GM06990 (cell line): ENCODE measurements around the gene ORAI2.

ENCODE experiments used
- DNase-seq: peaks from one replicate; pipeline ENCODE4 v3.0.0-alpha.2; 2011; ENCODE audit not compliant: insufficient read length; ENCODE audit errors: extremely low read depth
- H3K27me3 ChIP-seq: replicated peaks from 2 replicates; pipeline ENCODE4 v1.6.0; 2011; ENCODE audit warnings: low read length; ENCODE audit not compliant: control insufficient read depth, insufficient read depth
- H3K36me3 ChIP-seq: 2 replicates; pipeline ENCODE4 v1.5.1; 2011; ENCODE audit warnings: low read length; ENCODE audit not compliant: control insufficient read depth, insufficient read depth
- H3K4me3 ChIP-seq: replicated peaks from 2 replicates; pipeline ENCODE4 v1.5.1; 2011; ENCODE audit warnings: low read depth, mild to moderate bottlenecking, control low read depth, low read length
- CTCF ChIP-seq: IDR thresholded peaks from 2 replicates; pipeline ENCODE4 v1.5.1; 2011; ENCODE audit warnings: low read length, control low read depth, mild to moderate bottlenecking, inconsistent platforms; ENCODE audit not compliant: insufficient read depth, poor library complexity, severe bottlenecking

Gene ORAI2

DNA sequence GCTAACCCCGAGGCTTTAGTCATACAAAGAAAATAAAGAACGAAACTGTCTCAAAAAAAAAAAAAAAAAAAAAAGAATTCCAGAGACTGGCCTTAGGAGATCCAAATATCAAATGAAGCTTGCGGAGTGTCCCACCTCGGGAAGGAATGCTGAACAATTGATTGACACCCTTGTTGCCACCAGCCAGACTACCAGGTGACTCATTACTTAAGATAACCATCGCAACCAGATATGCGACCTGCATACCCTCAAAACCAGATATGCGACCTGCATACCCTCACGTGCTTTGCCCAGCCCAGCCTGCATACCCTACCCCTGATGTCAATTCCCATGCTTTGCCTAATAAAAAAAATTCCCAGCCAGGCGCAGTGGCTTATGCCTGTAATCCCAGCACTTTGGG is 39.9 kb upstream of the ORAI2 start:
- DNase-seq = no peak
- H3K4me3 ChIP-seq = no peak overlapping the region
- H3K36me3 ChIP-seq = peaks cover 3% of the 10 kb centered on the region
- TF ChIP-seq CTCF = no peak
- no peaks in the 10 kb centered on the region for H3K27me3 ChIP-seq

DNA sequence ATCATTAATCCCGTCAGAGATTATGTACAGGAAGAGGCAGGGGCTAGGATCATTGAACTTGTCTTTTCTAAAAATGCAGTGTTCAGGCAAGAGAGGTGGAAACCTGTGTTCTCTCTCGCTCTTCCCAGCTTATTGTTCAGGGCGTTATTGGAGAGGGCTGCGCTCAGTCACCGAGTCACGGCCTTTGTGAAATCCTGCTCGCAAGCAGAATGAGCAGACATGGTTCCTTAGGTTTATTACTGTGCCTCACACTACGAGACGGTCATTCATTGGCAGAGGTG is 37.8 kb upstream of the ORAI2 start:
- Histone ChIP-seq H3K27me3 (no peaks in the 10 kb centered on the region), H3K4me3 (peak overlapping the region; percentile 49), H3K36me3 (peaks cover 6% of the 10 kb centered on the region)
- DNase-seq = no peak
- no peak for TF ChIP-seq CTCF

GRCh38 chr7:102395873-102396709 is 37.3 kb upstream of the ORAI2 start, which contains the start of gene PRKRIP1:
Gene PRKRIP1, plus strand, starts transcription at chr7:102396363. Its CDS starts 49 bp downstream, at chr7:102396412.
- TF ChIP-seq CTCF = no peak
- peaks cover 6% of the 10 kb centered on the region for H3K36me3 ChIP-seq
- peak; percentile 96 for DNase-seq

DNA sequence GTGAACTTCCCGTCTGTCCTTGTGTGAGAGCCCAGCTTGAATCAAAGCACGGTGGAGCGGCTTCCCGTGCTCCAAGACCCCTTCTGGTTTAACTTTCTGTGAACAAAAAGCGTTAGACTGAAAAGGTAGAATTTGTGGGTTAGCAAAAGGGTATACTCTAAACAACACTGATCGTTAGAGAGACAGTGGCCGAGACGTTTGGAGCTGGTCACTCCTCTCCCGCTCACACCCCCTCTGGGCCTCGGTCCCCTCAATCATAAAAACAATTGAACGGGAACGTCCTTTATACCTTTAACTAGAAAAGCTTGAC is 36.7 kb upstream of the ORAI2 start:
- no peak for TF ChIP-seq CTCF
- peaks cover 6% of the 10 kb centered on the region for H3K36me3 ChIP-seq
- H3K27me3 ChIP-seq = no peaks in the 10 kb centered on the region
- no peak for DNase-seq
- H3K4me3 ChIP-seq = peak overlapping the region; percentile 83

More at GRCh38 chr7:102395873-102396709, 37.3 kb upstream of the ORAI2 start, which contains the start of gene PRKRIP1:
- Histone ChIP-seq H3K27me3 (no peaks in the 10 kb centered on the region), H3K4me3 (peak within 1 kb of the TSS; percentile 83)

DNA sequence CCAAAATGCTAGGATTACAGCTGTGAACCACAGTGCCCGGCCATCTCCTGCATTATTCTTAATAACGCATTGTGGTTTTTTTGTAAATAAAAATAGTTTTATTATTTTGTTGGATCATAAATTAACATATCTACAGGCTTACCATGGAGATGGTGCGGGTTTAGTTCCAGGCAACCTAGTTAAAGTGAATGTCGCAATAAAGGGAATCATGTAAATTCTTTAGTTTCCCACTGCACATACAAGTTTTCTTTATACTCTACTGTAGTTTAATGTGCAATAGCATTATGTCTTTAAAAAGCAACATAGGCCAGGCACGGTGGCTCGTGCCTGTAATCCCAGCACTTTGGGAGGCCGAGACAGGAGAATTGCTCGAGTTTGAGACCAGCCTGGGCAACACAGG is 34.8 kb upstream of the ORAI2 start:
- no peak for TF ChIP-seq CTCF
- peaks cover 13% of the 10 kb centered on the region for H3K36me3 ChIP-seq
- DNase-seq = no peak
- no peak overlapping the region for H3K4me3 ChIP-seq
- no peaks in the 10 kb centered on the region for H3K27me3 ChIP-seq

DNA sequence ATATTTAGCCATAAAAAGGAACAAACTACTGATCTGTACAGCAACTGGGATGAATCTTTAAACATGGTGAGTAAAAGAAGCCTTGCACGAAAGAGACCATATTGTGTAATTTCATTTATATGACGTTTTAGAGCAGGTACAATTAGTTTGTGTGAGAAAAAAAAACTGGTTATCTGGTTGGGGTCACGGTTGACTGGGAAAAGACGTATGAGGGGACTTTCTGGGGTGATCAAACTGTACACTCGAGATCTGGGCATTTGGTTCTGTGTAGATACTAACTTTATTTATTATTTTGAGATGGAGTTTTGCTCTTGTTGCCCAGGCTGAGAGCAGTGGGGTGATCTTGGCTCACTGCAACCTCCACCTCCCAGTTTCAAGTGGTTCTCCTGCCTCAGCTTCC is 33.0 kb upstream of the ORAI2 start:
- peaks cover 18% of the 10 kb centered on the region for H3K36me3 ChIP-seq
- H3K4me3 ChIP-seq = no peak overlapping the region
- TF ChIP-seq CTCF = no peak
- H3K27me3 ChIP-seq = no peaks in the 10 kb centered on the region
- DNase-seq = no peak
